ENCODE results near the gene CTNNA3.

The CTNNA3 gene

GRCh38 chr10:66723608-66724400 lies 972.2 kb downstream of the CTNNA3 start:
- DNase-seq: no peak

DNA sequence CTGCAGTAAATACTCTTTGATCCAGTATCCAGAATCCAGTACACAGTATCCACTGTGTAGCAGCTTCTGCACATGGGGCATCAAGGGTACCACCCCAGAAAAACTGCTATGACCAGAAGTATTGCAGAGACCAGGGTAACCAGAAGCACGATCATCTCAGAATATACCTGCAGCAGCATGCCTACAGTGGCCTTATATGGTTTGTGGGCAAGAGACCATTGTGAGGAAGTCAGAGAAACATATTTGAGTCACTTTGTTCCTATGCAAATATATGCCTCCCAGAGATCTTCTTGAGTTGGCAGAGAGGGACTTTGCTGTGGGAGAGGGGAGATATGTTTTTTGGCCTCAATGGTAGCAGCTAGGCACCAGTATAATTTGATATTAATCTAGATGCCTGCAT lies 976.5 kb downstream of the CTNNA3 start:
- no peak for DNase-seq

GRCh38 chr10:66717231-66717981 lies 978.6 kb downstream of the CTNNA3 start:
- no peak for DNase-seq

DNA sequence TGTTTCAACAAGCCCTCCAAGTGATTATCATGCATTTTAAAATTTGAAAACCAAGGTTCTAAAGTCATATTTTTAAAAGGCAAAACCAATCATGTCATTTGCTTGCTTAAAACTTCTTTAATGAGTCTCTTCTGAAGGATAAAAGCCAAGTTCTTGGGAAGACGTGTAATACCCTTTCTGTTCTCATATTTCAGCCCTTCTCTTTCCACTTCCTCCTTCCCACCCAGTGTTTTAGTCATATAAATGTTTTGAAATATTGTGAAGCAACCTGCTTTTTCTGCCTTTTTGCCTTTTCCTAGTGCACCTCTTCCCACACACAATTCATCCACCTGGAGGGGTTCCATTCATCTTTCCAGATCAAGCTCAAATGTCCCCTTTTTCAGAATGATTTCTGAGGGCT lies 981.3 kb downstream of the CTNNA3 start:
- no peak for DNase-seq

DNA sequence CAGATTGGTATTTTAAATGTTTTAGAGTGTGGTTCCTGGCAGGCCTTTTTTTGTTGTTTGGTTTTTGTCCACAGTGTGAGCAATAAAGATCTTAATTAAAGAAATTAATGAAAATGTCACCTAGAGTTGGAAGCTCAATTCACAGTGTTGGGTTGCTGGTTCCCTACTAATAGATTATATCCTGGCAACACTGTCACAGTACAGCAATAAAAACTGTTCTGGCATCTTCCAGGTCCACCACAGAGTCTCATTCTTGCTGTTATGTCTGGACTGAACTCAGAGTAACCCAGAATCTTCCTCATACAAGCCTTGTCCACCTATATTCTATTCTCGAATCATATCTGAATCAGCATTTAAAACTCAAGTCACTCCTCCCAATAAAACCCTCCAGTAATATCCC lies 982.6 kb downstream of the CTNNA3 start:
- no peak for DNase-seq

- no peak for DNase-seq
These were observed 997.9 kb downstream of the CTNNA3 start for GRCh38 chr10:66698069-66698468.

- DNase-seq: no peak
These were observed 1000.9 kb downstream of the CTNNA3 start for GRCh38 chr10:66695046-66695445.

- DNase-seq: no peak
These were observed 1011.4 kb downstream of the CTNNA3 start for GRCh38 chr10:66684581-66684980.

DNA sequence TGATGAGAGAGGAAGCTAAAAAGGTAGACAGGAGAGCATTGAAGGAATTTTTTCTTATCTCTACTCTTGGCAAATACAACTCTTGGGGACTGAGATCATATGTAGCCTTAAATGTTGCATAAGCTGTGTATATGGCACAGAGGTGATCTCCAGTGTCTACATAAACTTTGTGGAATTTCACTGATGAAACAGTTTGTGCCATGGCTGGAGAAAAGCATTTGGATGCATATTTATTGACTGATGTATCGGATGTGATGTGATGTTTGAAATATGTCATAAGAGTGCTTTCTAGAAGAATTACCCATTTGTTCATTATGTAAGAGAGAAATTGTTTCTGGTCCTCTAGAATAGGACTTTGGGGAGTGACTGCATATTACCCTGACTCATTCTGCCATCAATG lies 1015.1 kb downstream of the CTNNA3 start:
- no peak for DNase-seq

DNA sequence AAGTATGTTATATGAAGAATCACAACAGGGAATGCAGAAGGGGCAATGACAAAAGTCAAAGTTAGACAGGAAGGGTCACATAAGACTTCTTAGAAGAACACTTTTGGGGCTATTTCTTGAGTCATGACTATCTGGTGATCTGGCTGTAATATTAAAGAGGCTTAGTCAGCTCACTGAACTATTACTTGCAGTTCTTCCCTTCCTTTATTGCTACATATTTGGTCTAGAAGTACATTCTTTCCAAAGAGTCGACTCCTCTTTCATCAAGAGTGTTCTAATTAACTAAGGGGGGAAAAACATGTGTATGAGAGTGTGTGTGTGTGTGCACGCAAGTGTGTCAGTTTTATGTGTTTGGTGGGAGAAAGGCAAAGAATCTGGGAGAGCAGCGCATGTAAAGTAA lies 1017.5 kb downstream of the CTNNA3 start:
- DNase-seq: no peak

- DNase-seq: no peak
These were observed 1022.9 kb downstream of the CTNNA3 start for GRCh38 chr10:66673071-66673470.

DNA sequence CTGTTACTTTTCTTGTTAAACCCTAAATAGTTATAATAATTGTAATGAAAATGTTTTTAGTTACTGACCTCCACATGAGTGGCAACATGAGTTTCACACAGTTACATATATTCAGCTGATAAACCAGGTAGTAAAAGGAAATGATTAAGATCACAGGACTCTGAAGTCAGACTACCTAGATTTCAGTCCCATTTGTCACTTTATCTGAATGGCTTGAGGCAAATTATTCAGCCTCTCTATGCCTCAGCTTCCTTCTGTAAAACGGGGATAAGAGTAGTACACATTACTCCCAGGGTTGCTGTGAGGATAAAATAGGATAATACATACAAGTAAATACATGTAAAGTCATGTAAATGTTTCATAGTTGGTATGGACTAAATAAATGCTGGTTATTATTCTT lies 1024.4 kb downstream of the CTNNA3 start:
- no peak for DNase-seq

DNA sequence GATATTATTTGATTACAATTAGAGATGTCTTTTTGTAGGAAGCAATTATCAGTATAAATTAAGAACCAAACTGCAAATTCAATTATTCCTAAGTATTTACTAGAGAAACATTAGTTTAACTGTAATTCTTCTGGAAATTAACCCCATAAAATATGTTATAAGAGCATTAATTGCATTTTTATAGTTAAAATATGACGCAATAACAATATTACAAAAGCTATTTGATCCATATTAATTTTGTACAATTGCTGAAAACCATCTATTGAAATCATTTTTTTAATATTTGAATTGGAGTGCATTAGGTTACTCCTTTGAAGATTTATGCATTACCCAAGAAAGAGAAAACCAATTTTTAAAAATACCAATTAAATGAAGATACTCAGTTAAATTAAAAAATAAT lies 1024.9 kb downstream of the CTNNA3 start:
- no peak for DNase-seq

- no peak for DNase-seq
These were observed 1039.5 kb downstream of the CTNNA3 start for GRCh38 chr10:66656499-66656898.

DNA sequence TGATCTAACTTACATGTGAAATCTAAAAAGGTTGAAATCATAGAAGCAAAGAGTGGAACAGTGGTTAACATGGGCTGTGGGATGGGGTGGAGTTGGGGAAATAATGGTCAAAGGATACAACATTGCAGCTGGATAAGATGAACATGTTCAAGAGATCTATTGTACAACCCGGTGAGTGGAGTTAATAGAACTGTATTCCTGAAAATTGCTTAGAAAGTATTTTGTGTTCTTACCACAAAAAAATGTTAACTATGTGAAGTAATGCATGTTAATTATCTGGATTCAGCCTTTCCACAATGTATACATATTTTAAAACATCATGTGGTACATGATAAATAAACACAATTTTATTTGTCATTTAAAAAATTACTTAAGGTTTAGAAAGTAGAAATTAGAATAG lies 1041.1 kb downstream of the CTNNA3 start:
- DNase-seq: no peak

DNA sequence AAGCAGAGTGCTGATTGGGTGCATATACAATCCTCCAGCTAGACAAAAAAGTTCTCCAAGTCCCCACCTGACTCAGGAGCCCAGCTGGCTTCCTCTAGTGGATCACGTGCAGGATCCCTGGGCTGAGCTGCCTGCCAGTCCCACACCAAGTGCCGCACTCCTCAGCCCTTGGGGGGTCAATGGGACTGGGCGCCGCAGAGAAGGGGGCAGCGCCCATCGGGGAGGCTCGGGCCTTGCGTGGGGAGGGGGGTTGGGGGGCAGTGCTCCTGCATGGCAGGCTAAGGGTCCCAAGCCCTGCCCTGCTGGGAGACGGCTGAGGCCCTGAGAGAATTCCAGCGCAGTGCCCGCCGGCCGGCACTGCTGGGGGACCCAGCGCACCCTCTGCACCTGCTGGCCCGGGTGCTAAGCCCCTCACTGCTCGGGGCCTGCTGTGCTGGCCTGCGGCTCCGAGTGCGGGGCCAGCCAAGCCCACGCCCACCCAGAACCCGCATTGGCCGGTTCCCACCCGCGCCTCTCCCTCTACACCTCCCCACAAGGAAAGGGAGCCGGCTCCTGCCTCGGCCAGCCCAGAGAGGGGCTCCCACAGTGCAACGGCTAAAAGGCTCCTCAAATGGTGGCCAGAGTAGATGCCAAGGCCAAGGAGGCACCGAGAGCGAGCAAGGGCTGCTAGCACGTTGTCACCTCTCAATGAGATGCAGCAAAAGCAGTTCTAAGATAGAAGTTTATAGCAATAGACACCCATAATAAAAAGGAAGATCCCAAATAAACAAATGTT lies 1044.5 kb downstream of the CTNNA3 start:
- DNase-seq: no peak

DNA sequence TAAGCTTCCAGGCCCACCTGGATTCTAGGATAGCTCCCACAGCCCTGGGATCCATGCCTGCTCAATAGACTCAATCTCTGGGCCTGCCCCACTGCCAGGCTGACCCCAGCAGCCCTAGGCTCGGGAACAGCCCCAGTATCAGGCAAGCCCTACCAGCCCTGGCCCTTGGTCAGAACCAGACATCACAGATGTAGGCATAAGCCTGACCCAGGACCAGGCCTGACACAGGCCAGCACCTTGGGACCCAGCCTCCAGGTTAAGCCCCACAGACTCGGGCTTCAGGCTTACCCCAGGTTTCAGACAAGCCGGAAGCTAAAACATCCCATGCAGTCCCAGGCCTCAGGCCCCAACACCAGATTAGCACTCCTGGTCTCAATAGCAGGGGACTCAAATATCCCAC lies 1046.4 kb downstream of the CTNNA3 start:
- DNase-seq: no peak

DNA sequence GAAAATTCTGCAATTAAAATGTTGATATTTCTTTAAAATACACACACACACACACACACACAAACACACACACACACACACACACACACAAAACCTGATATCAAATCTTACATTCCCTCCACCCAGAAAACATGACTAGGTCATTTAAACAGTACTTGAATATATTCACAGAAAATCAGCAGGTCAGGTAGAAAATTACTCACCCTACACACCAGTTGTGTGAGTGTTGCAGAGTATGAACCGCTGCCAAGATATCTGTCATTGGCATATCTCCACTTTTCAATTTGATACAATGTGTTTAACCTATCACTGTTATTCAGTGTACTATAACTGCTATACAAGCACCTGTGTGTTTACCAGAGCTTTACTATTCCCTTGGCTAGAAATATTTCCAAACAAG lies 1053.8 kb downstream of the CTNNA3 start:
- no peak for DNase-seq

GRCh38 chr10:66639371-66639770 lies 1056.6 kb downstream of the CTNNA3 start:
- DNase-seq: no peak

DNA sequence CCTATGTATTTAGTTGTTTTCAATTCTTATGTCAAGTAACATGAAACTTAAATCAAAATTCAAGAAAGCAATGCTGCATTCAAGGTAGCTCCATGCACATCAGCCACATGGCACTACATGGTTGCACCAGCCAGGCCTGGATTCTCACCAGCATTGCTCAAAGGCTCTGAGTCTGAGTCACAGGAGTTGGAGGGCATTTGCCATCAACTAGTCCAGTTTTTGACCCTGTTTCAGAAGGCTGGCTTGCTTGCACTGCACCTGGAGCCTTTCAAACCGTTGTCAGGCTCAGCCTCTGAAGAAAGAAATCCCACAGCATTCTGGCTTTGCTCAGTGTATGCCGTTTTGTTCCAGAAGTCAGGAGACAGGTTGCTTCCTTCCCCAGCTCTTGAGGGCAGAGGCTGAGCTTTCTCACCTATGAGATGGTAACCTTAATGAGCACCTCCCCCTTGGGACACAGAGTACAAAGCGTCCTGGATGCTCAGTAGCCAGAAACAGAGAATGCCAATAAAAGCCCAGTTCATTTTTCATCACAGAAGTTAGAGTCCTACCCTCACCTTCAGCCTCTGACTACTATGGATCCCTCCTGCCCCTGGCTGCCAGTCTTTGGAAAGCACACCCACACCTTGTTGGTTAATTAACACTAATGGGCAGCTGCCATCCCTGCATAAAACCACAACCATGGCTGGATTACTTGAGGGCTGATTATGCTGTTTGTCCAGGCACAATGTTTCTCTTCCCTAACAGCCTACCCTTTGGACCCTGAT lies 1058.5 kb downstream of the CTNNA3 start:
- DNase-seq: no peak

DNA sequence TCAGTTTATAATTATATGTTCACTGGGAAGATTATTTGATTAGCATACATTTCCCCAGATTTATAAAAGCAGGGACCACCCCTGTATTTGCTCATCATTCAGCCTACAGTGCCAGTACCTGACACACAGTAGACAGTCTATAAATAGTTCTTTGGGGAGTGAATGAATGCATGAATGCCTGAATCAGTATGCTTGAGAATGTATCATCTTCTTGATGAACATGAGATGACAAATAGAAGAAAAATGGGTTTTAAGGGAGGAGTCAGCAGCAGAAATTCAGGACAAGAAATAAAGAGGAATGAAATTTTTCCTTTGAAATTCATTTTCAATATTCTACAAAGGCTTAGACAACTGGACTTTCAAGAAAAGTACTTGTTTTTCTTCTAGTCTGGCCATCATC lies 1066.0 kb downstream of the CTNNA3 start:
- DNase-seq: no peak

GRCh38 chr10:66627156-66627555 lies 1068.8 kb downstream of the CTNNA3 start:
- DNase-seq: no peak

Data from T1000 (cell line).